Stimulated activated naive CD8-positive, alpha-beta T cell treated with anti-CD3 and anti-CD28 coated beads, Interleukin-15, Interleukin-2, amounts not matched to agents 100 ng/mL and 50 ng/mL, for 24 hours (primary cell): ENCODE results near the gene PRKAG2.
"Not testable (repeated sequence)": the region's sequence is repeated elsewhere in the genome, so short reads cannot be mapped to it uniquely, and the experiment has no call there.

Experiments used
- H3K27ac Mint-ChIP-seq: one replicate; pipeline ENCODE4 v1.8.0; 2021; ENCODE audit warnings: mild to moderate bottlenecking, mixed read lengths
- H3K27me3 Mint-ChIP-seq: one replicate; pipeline ENCODE4 v1.8.0; 2021; ENCODE audit warnings: mixed read lengths
- H3K36me3 Mint-ChIP-seq: one replicate; pipeline ENCODE4 v1.8.0; 2021; ENCODE audit warnings: low read depth, mixed read lengths
- H3K4me1 Mint-ChIP-seq: one replicate; pipeline ENCODE4 v1.8.0; 2021; ENCODE audit warnings: low read depth, mixed read lengths
- H3K4me3 Mint-ChIP-seq: one replicate; pipeline ENCODE4 v1.8.0; 2021; ENCODE audit warnings: mild to moderate bottlenecking, mixed read lengths
- H3K9me3 Mint-ChIP-seq: one replicate; pipeline ENCODE4 v1.8.0; 2021; ENCODE audit warnings: mixed read lengths

The PRKAG2 gene

GRCh38 chr7:151845412-151846205, 31.3 kb downstream of the PRKAG2 start:
- no peaks in the 10 kb centered on the region for H3K9me3 Mint-ChIP-seq
- H3K4me1 Mint-ChIP-seq: peaks cover 11% of the 10 kb centered on the region
- H3K4me3 Mint-ChIP-seq: no peak overlapping the region
- no peaks in the 10 kb centered on the region for H3K36me3 Mint-ChIP-seq
- no peak overlapping the region for H3K27ac Mint-ChIP-seq
- no peaks in the 10 kb centered on the region for H3K27me3 Mint-ChIP-seq

DNA sequence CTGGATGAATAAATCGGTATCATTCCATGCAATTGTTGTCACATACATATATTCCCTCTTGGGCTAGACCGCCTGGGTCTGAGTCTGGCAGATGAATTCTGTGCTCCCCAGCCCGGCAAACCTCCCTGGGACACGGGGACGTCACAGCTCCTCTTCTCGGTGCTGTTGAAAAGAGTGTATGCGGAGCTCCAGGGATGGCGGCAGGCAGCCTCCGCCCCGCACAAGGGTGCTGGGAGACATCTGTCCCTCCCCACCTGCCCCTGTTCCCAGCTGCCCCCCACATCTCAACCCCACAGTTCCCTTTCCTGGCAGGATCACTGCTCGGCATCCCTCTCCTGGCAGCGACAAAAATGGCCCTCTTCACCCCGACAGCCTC, 32.1 kb downstream of the PRKAG2 start:
- no peaks in the 10 kb centered on the region for H3K9me3 Mint-ChIP-seq
- no peaks in the 10 kb centered on the region for H3K27me3 Mint-ChIP-seq
- H3K36me3 Mint-ChIP-seq: no peaks in the 10 kb centered on the region
- H3K4me1 Mint-ChIP-seq: peaks cover 8% of the 10 kb centered on the region
- no peak overlapping the region for H3K27ac Mint-ChIP-seq
- H3K4me3 Mint-ChIP-seq: no peak overlapping the region

DNA sequence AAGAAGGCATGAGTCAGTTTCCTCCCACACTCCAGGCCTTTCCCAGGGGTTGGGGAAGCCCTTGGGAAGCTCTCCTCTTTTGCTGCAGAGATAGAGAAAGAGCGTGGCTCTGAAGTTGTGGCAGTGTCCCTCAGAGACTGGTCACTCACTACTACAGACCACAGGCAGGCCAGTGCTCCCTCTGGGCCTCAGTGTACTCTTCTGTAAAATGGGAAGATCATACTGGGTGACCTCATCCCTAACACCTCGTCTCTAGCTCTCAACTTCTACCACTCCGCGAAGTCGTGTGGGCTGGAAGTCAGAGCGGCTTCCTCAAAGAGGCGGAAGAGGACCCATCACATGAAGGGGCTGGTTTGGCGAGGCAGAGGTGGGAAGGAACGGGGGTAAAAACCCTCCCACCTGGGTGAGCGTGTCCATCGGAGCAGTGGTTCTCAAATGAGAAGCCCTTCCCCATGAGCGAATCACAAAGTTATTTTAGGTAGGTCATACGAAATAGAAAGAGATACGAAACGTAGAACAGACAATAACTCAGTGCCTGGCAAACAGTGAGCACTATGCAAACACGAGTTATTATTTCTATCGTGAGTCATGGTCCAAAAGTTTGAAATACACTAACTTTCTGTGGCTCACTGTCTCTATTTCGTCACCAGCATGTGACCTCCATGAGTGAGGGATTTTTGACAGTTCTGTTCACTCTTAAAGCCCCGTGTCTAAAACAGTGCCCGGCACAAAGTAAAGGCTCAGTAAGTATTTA, 32.7 kb downstream of the PRKAG2 start:
- Mint-ChIP-seq H3K27me3 (no peaks in the 10 kb centered on the region), H3K36me3 (no peaks in the 10 kb centered on the region), H3K9me3 (no peaks in the 10 kb centered on the region), H3K4me3 (no peak overlapping the region), H3K4me1 (peaks cover 10% of the 10 kb centered on the region), H3K27ac (no peak overlapping the region)

DNA sequence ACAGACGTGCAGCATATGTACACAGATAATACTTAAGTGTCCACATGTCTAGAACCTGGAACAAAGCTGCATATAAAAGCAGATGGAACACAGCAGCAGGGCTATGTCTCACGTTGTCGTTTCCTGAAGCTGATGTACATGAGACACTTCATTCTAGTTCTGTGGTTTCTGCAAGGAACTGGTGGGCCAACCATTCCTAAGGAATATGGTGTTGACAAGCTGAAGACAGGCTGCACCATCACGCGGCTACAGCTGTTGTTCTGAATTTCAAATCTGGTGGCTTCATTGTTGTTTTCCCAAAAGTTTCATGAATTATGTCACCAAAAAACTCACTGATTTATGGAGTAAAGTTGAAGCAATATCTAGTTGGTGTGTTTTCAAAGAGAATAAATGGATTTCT, 33.7 kb downstream of the PRKAG2 start:
- H3K9me3 Mint-ChIP-seq: no peaks in the 10 kb centered on the region
- H3K27me3 Mint-ChIP-seq: no peaks in the 10 kb centered on the region
- peaks cover 20% of the 10 kb centered on the region for H3K4me1 Mint-ChIP-seq
- no peaks in the 10 kb centered on the region for H3K36me3 Mint-ChIP-seq
- H3K27ac Mint-ChIP-seq: no peak overlapping the region
- H3K4me3 Mint-ChIP-seq: no peak overlapping the region

- peaks cover 22% of the 10 kb centered on the region for H3K4me1 Mint-ChIP-seq
- not testable (repeated sequence) for H3K36me3 Mint-ChIP-seq, H3K27me3 Mint-ChIP-seq, H3K9me3 Mint-ChIP-seq, H3K4me3 Mint-ChIP-seq, H3K27ac Mint-ChIP-seq
Observed at GRCh38 chr7:151841395-151842051, 35.4 kb downstream of the PRKAG2 start.

DNA sequence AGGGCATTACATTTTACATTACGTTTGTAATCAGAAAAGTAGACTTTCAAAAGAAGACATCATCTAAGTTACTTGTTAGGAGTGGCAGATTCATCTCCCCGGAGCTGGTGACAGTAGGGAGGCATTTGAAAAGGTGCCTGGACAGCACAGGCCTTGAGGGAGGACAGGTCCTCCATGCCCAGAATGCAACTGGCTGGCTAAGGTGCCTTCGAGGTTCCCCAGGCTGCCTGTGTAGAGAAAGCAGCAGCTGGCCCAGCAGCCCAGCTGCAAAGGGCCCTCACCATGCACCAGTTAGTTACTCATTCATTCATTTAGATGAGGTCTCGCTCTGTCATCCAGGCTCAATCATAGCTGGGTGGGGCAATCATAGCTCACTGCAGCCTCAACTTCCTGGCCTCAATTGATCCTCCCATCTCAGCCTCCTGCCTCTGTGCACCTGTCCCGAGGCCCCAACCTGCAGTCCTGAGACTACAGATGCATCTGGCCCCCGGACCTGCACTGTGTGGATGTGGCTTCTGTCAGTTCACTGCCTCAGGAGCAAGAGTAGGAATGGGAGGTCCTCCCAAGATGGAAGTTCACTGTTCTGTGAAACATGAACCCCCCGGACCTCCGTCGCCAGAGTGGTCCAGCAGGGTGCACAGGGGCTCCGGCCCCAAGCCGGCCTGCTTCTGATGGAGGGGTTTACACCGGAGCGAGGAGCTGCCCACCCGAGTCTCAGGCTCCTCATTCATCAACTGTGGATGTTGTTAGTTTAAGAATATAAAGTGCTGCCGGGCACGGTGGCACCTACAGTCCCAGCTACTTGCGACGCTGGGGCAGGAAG, 36.6 kb downstream of the PRKAG2 start:
- Mint-ChIP-seq H3K4me3 (no peak overlapping the region), H3K27ac (no peak overlapping the region), H3K4me1 (peaks cover 22% of the 10 kb centered on the region)

GRCh38 chr7:151839451-151839921, 37.4 kb downstream of the PRKAG2 start:
- Mint-ChIP-seq H3K9me3 (no peaks in the 10 kb centered on the region), H3K27ac (peak overlapping the region; percentile 75), H3K4me1 (peaks cover 22% of the 10 kb centered on the region), H3K27me3 (no peaks in the 10 kb centered on the region), H3K36me3 (no peaks in the 10 kb centered on the region), H3K4me3 (peak overlapping the region; percentile 57)

More for the DNA sequence above, 36.6 kb downstream of the PRKAG2 start:
- Mint-ChIP-seq H3K9me3 (no peaks in the 10 kb centered on the region), H3K27me3 (no peaks in the 10 kb centered on the region), H3K36me3 (no peaks in the 10 kb centered on the region)

DNA sequence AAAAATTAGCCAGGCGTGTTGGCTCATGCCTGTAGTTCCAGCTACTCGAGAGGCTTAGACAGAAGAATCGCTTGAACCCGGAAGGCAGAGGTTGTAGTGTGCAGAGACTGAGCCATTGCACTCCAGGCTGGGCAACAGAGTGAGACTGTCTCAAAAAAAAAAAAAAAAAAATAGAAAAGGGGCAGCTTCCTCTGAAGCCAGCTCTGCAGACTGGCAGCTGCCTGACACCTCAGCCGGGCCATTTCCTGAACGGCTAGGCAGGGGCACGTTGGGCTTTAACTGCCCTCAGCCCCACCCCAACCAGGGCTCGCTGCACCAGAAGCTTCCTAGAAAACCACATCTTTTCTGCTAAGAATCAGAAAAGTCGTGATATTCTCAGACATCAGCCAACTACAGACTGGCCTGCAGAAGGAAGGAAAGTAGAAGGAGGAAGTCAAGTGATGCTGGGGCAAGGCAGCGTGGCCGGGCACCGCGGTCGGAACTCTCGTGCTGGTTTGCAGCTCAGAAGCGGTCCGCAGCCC, 38.0 kb downstream of the PRKAG2 start:
- Mint-ChIP-seq H3K27ac (peak overlapping the region; percentile 75), H3K9me3 (no peaks in the 10 kb centered on the region), H3K4me3 (peak overlapping the region; percentile 57)

DNA sequence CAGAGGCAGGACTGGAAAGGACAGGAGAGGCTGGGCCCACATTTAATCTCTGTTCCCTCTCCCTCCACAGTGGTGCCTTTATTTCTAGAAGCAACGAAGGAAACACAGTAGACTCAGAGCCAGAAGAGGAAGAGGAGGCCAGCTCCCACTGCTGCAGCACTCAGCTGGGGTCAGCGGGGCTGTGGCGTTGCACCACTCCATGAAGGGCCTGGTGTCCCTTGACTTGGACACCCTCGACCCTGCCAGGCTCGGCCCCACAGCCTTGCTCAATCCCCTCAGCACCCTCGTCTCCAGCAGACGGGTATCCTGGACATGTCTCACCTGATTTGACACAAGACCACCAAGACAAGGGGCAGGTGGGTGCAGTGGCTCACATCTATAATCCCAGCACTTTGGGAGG, 38.8 kb downstream of the PRKAG2 start:
- H3K27ac Mint-ChIP-seq: no peak overlapping the region

More for the DNA sequence above, 38.0 kb downstream of the PRKAG2 start:
- H3K27me3 Mint-ChIP-seq: no peaks in the 10 kb centered on the region
- H3K36me3 Mint-ChIP-seq: no peaks in the 10 kb centered on the region
- peaks cover 25% of the 10 kb centered on the region for H3K4me1 Mint-ChIP-seq

GRCh38 chr7:151837285-151838042, 39.5 kb downstream of the PRKAG2 start:
- Mint-ChIP-seq H3K27me3 (no peaks in the 10 kb centered on the region), H3K4me3 (no peak overlapping the region), H3K36me3 (peaks cover 5% of the 10 kb centered on the region), H3K4me1 (peaks cover 26% of the 10 kb centered on the region), H3K27ac (no peak overlapping the region), H3K9me3 (no peaks in the 10 kb centered on the region)

More for the DNA sequence above, 38.8 kb downstream of the PRKAG2 start:
- no peaks in the 10 kb centered on the region for H3K9me3 Mint-ChIP-seq
- H3K4me1 Mint-ChIP-seq: peaks cover 26% of the 10 kb centered on the region
- H3K4me3 Mint-ChIP-seq: no peak overlapping the region
- peaks cover under 1% of the 10 kb centered on the region for H3K36me3 Mint-ChIP-seq
- no peaks in the 10 kb centered on the region for H3K27me3 Mint-ChIP-seq

DNA sequence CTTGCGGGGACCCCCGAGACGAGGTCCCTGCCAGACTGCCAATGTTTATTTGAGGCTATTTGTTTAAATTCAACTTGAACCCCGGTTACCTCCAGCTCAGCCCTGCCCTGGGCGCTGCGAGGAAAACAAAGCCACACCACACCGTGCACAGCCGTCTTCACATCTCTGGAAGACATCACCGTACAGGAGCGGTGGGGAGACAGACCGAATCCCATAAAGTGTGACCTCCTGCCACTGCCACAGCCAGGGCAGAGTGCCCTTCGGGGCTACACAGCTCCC, 40.0 kb downstream of the PRKAG2 start:
- Mint-ChIP-seq H3K9me3 (no peaks in the 10 kb centered on the region), H3K4me1 (peaks cover 26% of the 10 kb centered on the region), H3K36me3 (peaks cover 5% of the 10 kb centered on the region), H3K27me3 (no peaks in the 10 kb centered on the region), H3K4me3 (no peak overlapping the region), H3K27ac (no peak overlapping the region)

DNA sequence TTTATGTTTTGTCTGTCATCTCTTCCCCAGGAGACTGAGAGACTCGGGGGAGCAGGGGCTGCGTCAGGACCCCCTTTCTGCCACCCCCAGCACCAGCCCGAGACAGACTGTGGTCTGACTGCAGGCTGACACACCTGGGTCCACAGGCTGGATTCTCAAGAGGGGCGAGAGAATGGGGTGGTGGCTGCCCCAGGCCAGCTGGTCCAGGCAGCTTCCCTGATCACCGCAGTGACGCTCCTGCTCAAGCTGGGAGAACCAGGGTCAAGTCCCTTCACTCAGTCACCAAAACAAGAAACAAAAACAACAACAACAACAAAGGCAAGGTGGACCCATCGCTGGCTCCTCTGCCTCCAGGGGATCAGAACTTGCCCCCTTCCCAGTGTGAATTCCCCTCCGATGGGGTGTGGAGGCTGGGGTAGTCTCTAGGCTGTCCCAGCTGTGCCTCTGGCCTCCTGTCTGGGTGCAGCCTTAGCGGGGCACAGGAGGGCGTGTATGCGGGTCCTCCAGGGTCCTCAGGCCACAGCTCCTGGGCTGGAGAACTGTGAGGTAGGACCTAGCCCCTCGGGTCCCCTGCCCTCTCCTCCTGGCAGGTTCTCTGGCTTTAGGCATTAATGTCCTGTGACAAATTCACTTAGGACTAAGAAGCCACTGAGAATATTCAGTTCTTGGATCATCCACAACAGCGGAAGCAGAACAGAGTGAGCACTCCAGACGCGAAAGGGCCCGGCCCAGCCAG, 40.6 kb downstream of the PRKAG2 start:
- Mint-ChIP-seq H3K4me3 (no peak overlapping the region), H3K27me3 (no peaks in the 10 kb centered on the region), H3K36me3 (peaks cover 5% of the 10 kb centered on the region), H3K9me3 (no peaks in the 10 kb centered on the region), H3K27ac (no peak overlapping the region), H3K4me1 (peaks cover 26% of the 10 kb centered on the region)

DNA sequence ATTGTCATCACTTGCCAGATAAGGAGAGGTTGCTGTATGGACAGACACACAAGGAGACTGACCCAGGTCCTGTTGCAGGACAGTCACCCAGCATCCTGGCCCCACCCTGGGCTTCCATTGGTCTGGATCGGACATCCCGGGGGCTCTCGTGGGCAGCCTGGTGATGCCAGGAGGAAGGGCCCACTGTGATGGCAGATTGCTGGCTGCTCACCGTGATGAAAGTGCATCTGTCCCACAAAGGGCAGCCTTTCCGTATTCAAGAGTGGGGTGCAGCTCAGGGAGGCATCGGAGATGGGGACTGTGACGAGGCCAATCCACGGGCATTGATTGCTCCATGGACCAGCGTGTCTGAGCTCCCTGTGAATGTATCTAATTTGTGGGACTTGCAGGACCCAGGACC, 41.3 kb downstream of the PRKAG2 start:
- Mint-ChIP-seq H3K4me3 (no peak overlapping the region), H3K27me3 (no peaks in the 10 kb centered on the region), H3K9me3 (no peaks in the 10 kb centered on the region), H3K36me3 (peaks cover 5% of the 10 kb centered on the region), H3K4me1 (peaks cover 26% of the 10 kb centered on the region), H3K27ac (no peak overlapping the region)
